Osteoblast (primary cell): Measurements from ENCODE around the gene RNFT2. TPM values are rescaled to one million over a fixed set of nuclear protein-coding genes. Genes with fewer than 3 reads are reported as not detected.

Source experiments
- DNase-seq: peaks from one replicate; pipeline ENCODE4 v3.0.0; 2011; ENCODE audit warnings: low spot score, mixed read lengths; ENCODE audit not compliant: insufficient read length; ENCODE audit errors: missing footprints
- H2AFZ ChIP-seq: 2 replicates; pipeline ENCODE4 v1.6.0; 2011; ENCODE audit warnings: mild to moderate bottlenecking, low read length
- H3K27ac ChIP-seq: 2 replicates; pipeline ENCODE4 v1.5.1; 2011; ENCODE audit warnings: mild to moderate bottlenecking, low read depth, low read length, moderate library complexity
- H3K27me3 ChIP-seq: 2 replicates; pipeline ENCODE4 v1.6.0; 2012; ENCODE audit warnings: mild to moderate bottlenecking, control low read depth, inconsistent platforms, low read length, moderate library complexity; ENCODE audit not compliant: insufficient read depth
- H3K36me3 ChIP-seq: 2 replicates; pipeline ENCODE4 v1.5.1; 2011; ENCODE audit warnings: mild to moderate bottlenecking, low read length, control low read depth, moderate library complexity; ENCODE audit not compliant: insufficient read depth
- H3K4me1 ChIP-seq: 2 replicates; pipeline ENCODE4 v1.5.1; 2011; ENCODE audit warnings: mild to moderate bottlenecking, low read length, control low read depth, moderate library complexity; ENCODE audit not compliant: insufficient read depth
- H3K4me2 ChIP-seq: 2 replicates; pipeline ENCODE4 v1.6.0; 2011; ENCODE audit warnings: mild to moderate bottlenecking, low read length; ENCODE audit not compliant: insufficient read depth
- H3K4me3 ChIP-seq: fragments of 200-600 bp; sonication (generic); 3 replicates; pipeline ENCODE4 v1.5.1; 2012; ENCODE audit warnings: mild to moderate bottlenecking, low read length, inconsistent platforms; ENCODE audit not compliant: insufficient read depth
- H3K79me2 ChIP-seq: 2 replicates; pipeline ENCODE4 v1.6.0; 2012; ENCODE audit warnings: mild to moderate bottlenecking, low read length, control low read depth, inconsistent platforms; ENCODE audit not compliant: insufficient read depth
- H3K9me3 ChIP-seq: 2 replicates; pipeline ENCODE4 v1.5.1; 2011; ENCODE audit warnings: low read depth, low read length, control low read depth
- H4K20me1 ChIP-seq: 2 replicates; pipeline ENCODE4 v1.6.0; 2012; ENCODE audit warnings: mild to moderate bottlenecking, low read length, control low read depth; ENCODE audit not compliant: insufficient read depth
- CTCF ChIP-seq: IDR thresholded peaks from 2 replicates; pipeline ENCODE4 v1.5.1; 2011; ENCODE audit warnings: mild to moderate bottlenecking, low read depth, low read length, moderate library complexity; ENCODE audit errors: extremely low read depth
- total RNA-seq: library from RNA; depleted of rRNA; stranded (reverse); fragments of >200 nt; gene quantifications from 2 replicates; pipeline ENCODE4 v1.2.3, GENCODE V29; 2012

The RNFT2 gene
- total RNA-seq, 1 donor: 3.3 TPM

- TF ChIP-seq CTCF: no peak
- Histone ChIP-seq H3K9me3 (no peaks in the 10 kb centered on the region), H3K36me3 (no peaks in the 10 kb centered on the region), H3K79me2 (no peaks in the 10 kb centered on the region), H3K27ac (no peak overlapping the region), H2AFZ (no peak overlapping the region), H3K4me1 (no peaks in the 10 kb centered on the region), H3K4me3 (no peak overlapping the region), H3K27me3 (no peaks in the 10 kb centered on the region), H3K4me2 (no peak overlapping the region), H4K20me1 (no peaks in the 10 kb centered on the region)
- DNase-seq: no peak
Observed at GRCh38 chr12:116852303-116852702, 114.2 kb downstream of the RNFT2 start.

GRCh38 chr12:116853507-116853906 is 115.4 kb downstream of the RNFT2 start:
- H3K9me3 ChIP-seq: no peaks in the 10 kb centered on the region
- TF ChIP-seq CTCF: no peak
- no peak overlapping the region for H2AFZ ChIP-seq
- H3K36me3 ChIP-seq: no peaks in the 10 kb centered on the region
- no peaks in the 10 kb centered on the region for H4K20me1 ChIP-seq
- peaks cover under 1% of the 10 kb centered on the region for H3K27me3 ChIP-seq
- no peak overlapping the region for H3K4me3 ChIP-seq
- DNase-seq: no peak
- H3K4me2 ChIP-seq: no peak overlapping the region
- no peaks in the 10 kb centered on the region for H3K79me2 ChIP-seq
- H3K27ac ChIP-seq: no peak overlapping the region
- no peaks in the 10 kb centered on the region for H3K4me1 ChIP-seq

GRCh38 chr12:116855744-116856470 is 117.8 kb downstream of the RNFT2 start:
- peaks cover 12% of the 10 kb centered on the region for H3K4me1 ChIP-seq
- H3K27me3 ChIP-seq: peaks cover 11% of the 10 kb centered on the region
- no peak overlapping the region for H2AFZ ChIP-seq
- no peak for DNase-seq
- H3K4me2 ChIP-seq: no peak overlapping the region
- TF ChIP-seq CTCF: no peak
- H3K79me2 ChIP-seq: no peaks in the 10 kb centered on the region
- H3K27ac ChIP-seq: no peak overlapping the region
- H3K36me3 ChIP-seq: no peaks in the 10 kb centered on the region
- no peaks in the 10 kb centered on the region for H3K9me3 ChIP-seq
- H4K20me1 ChIP-seq: no peaks in the 10 kb centered on the region
- no peak overlapping the region for H3K4me3 ChIP-seq

- Histone ChIP-seq H3K4me1 (peaks cover 20% of the 10 kb centered on the region), H3K36me3 (no peaks in the 10 kb centered on the region), H3K4me2 (no peak overlapping the region), H3K27me3 (peaks cover 11% of the 10 kb centered on the region), H4K20me1 (no peaks in the 10 kb centered on the region), H3K9me3 (no peaks in the 10 kb centered on the region), H2AFZ (no peak overlapping the region), H3K4me3 (no peak overlapping the region), H3K79me2 (no peaks in the 10 kb centered on the region), H3K27ac (no peak overlapping the region)
- no peak for TF ChIP-seq CTCF
- DNase-seq: no peak
Observed at GRCh38 chr12:116856729-116857128, 118.6 kb downstream of the RNFT2 start.
